T-helper 2 cell treated with Interferon-gamma antibody and Interleukin-4, amounts not matched to agents 5 μg/mL and 100 μg/mL, for 36 hours (primary cell): Measurements from ENCODE around the gene RIMS1.

Source experiments
- DNase-seq: peaks from one replicate; pipeline ENCODE4 v3.0.0; 2021; ENCODE audit warnings: low spot score
- H3K27ac Mint-ChIP-seq: one replicate; pipeline ENCODE4 v1.8.0; 2021; ENCODE audit warnings: mild to moderate bottlenecking, mixed read lengths
- H3K27me3 Mint-ChIP-seq: one replicate; pipeline ENCODE4 v1.8.0; 2021; ENCODE audit warnings: low read depth, mixed read lengths
- H3K36me3 Mint-ChIP-seq: one replicate; pipeline ENCODE4 v1.8.0; 2021; ENCODE audit warnings: low read depth, mixed read lengths
- H3K4me1 Mint-ChIP-seq: one replicate; pipeline ENCODE4 v1.8.0; 2021; ENCODE audit warnings: low read depth, mixed read lengths
- H3K4me3 Mint-ChIP-seq: one replicate; pipeline ENCODE4 v1.8.0; 2022; ENCODE audit warnings: mild to moderate bottlenecking, moderate library complexity, mixed read lengths
- H3K9me3 Mint-ChIP-seq: one replicate; pipeline ENCODE4 v1.8.0; 2021; ENCODE audit warnings: mixed read lengths

RIMS1 gene

GRCh38 chr6:72386324-72386723 is 500.0 kb downstream of the RIMS1 start:
- H3K27ac Mint-ChIP-seq: no peak overlapping the region

GRCh38 chr6:72389698-72390097 is 503.3 kb downstream of the RIMS1 start:
- Mint-ChIP-seq H3K27me3 (peaks cover 10% of the 10 kb centered on the region), H3K4me1 (no peaks in the 10 kb centered on the region), H3K9me3 (no peaks in the 10 kb centered on the region), H3K4me3 (no peak overlapping the region), H3K36me3 (no peaks in the 10 kb centered on the region), H3K27ac (no peak overlapping the region)
- no peak for DNase-seq

More at GRCh38 chr6:72386324-72386723, 500.0 kb downstream of the RIMS1 start:
- Mint-ChIP-seq H3K27me3 (peaks cover 5% of the 10 kb centered on the region), H3K9me3 (no peaks in the 10 kb centered on the region), H3K4me3 (no peak overlapping the region), H3K36me3 (no peaks in the 10 kb centered on the region), H3K4me1 (no peaks in the 10 kb centered on the region)
- DNase-seq: no peak

DNA sequence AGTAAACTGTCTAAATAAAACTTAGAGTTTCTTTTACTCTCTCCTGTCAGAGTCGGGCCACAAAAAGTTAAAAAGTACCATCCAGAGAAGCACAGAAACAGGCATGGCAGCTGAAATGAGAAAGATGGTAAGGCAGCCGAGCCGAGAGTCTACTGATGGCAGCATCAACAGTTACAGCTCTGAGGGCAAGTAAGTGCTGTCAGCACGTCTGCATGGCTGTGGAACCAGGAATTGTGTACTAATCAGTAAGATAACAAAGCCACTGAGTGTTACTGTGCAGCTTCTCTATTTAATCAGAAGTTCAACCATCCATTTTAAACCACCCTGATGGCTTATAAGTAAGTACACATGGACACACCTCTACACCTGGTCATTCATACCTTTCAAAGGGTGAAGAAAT is 504.2 kb downstream of the RIMS1 start:
- no peak for DNase-seq
- Mint-ChIP-seq H3K36me3 (no peaks in the 10 kb centered on the region), H3K27ac (no peak overlapping the region), H3K27me3 (peaks cover 10% of the 10 kb centered on the region), H3K4me1 (no peaks in the 10 kb centered on the region), H3K4me3 (no peak overlapping the region), H3K9me3 (no peaks in the 10 kb centered on the region)

GRCh38 chr6:72401865-72402264 is 515.5 kb downstream of the RIMS1 start:
- Mint-ChIP-seq H3K4me1 (no peaks in the 10 kb centered on the region), H3K9me3 (no peaks in the 10 kb centered on the region), H3K4me3 (no peak overlapping the region), H3K27me3 (peaks cover 6% of the 10 kb centered on the region), H3K36me3 (no peaks in the 10 kb centered on the region), H3K27ac (no peak overlapping the region)
- no peak for DNase-seq

- peaks cover 6% of the 10 kb centered on the region for H3K27me3 Mint-ChIP-seq
- DNase-seq: no peak
- no peaks in the 10 kb centered on the region for H3K9me3 Mint-ChIP-seq
- no peaks in the 10 kb centered on the region for H3K36me3 Mint-ChIP-seq
- H3K4me3 Mint-ChIP-seq: no peak overlapping the region
- H3K4me1 Mint-ChIP-seq: no peaks in the 10 kb centered on the region
- H3K27ac Mint-ChIP-seq: no peak overlapping the region
These were observed 517.1 kb downstream of the RIMS1 start for GRCh38 chr6:72403413-72403812.

DNA sequence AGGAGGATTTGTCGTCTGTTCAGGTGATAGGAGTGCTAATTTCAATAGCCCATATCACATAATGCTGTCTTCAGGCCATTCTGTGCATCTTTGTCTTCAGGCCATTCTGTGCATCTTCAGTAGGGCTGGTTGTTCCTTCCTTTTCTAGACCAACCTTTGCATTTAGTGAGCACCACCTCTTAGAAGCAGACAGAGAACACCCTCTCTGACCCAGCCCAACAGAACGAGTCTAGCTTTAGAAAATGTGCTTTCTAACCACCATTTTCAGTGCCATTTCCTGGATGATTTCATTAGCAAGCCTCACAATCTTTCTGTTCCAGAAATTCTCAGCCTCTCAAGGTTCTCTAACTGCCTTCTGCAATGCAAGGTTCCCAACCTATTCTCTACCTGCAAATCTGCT is 520.2 kb downstream of the RIMS1 start:
- no peaks in the 10 kb centered on the region for H3K36me3 Mint-ChIP-seq
- H3K27me3 Mint-ChIP-seq: peaks cover 8% of the 10 kb centered on the region
- H3K4me3 Mint-ChIP-seq: no peak overlapping the region
- H3K4me1 Mint-ChIP-seq: no peaks in the 10 kb centered on the region
- H3K9me3 Mint-ChIP-seq: no peaks in the 10 kb centered on the region
- DNase-seq: no peak
- H3K27ac Mint-ChIP-seq: no peak overlapping the region

DNA sequence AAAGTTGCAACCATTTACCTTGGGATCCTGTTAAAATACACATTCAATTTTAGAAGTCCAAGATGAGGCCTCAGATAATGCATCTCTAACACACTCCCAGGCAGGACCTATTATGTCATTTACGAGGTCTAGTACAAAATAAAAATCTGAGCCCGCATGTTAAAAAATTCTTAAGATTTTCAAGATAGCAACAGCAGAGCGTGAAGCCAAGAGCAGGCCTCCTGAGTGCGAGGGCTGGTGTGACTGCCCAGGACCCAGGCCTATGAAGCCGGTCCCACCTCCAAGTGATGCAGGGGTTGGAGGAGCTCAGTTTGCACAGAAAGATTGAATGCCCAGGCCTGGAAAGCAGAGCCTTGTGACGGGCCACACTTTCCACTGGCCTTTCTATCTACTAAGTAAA is 524.4 kb downstream of the RIMS1 start:
- Mint-ChIP-seq H3K4me1 (no peaks in the 10 kb centered on the region), H3K27me3 (peaks cover 10% of the 10 kb centered on the region), H3K27ac (no peak overlapping the region), H3K36me3 (no peaks in the 10 kb centered on the region), H3K4me3 (no peak overlapping the region), H3K9me3 (no peaks in the 10 kb centered on the region)
- DNase-seq: no peak

DNA sequence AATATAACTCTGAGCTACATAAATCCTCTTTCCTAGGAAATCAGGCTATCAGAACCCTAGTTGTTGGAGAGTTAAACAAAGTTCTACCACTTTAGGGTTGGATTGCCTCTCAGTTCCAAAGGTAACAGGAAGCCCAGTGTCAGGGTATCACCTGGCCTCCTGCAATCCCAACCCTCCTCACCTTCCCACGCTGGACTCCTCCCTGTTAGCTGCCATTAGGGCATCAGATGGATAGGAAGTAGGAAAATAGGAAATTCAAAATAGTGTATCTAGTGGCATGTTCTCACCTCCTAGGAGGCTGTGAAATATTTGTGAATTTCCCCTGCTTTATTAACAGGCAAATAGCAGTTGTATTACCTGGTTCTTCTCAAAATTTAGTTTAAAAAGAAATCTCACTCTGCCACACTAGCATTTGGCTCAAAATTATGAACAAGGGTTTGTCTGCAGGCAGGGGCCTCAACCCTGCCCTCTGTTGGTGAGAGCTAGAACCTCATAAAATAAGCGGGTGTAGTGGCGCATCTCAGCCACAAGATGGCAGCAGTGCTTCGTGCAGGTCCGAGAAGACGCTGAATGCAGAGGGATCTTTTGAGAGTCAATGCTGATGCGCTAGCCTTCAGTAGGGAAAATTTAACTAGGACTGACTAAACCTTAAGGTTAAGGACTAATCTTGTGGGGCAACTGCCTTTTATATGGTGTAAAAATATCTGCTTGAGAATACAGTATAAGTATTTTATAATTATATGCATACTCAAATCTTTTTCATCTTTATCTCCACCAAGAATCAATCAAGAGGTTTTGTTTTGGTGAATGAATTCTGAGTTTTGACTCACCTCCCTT is 525.7 kb downstream of the RIMS1 start:
- Mint-ChIP-seq H3K4me3 (no peak overlapping the region), H3K36me3 (no peaks in the 10 kb centered on the region), H3K4me1 (no peaks in the 10 kb centered on the region), H3K27ac (no peak overlapping the region), H3K9me3 (no peaks in the 10 kb centered on the region), H3K27me3 (peaks cover 10% of the 10 kb centered on the region)
- DNase-seq: peak; percentile 71

DNA sequence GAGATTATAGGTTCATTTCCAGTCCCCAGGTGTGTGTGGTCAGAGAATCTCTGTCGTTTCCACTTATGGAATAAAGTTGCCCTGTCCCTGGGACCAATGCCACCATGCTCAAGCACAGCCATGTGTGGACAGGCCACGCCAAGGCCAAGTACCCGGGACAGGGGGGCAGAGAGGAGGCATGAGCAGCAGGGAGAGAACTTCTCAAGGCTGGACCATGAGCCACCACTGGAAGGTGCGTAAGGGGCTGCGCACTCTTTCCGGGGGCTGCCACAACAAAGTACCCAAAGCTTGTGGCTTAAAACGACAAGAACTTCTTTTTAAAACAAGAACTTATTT is 526.3 kb downstream of the RIMS1 start:
- no peak overlapping the region for H3K4me3 Mint-ChIP-seq

DNA sequence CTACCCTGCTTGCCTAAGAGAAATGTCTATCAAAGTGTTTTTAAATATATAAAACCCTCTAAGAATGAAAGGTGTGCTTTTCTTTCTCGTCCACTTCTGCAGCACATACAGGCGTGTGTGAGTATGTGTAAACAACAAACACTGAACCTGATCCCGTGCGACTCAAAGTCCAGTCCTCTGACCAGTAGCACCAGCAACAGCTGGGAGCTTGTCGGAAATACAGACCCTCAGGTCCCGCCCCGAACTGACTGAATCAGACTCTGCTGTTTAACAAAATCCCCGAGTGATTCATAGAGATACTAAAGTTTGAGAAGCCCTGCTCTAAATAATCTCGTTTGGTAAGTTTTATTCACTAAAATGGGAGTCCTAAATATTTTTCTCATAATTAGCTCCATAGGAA is 527.5 kb downstream of the RIMS1 start:
- H3K4me1 Mint-ChIP-seq: no peaks in the 10 kb centered on the region

More for the DNA sequence above, 526.3 kb downstream of the RIMS1 start:
- Mint-ChIP-seq H3K27ac (no peak overlapping the region), H3K9me3 (no peaks in the 10 kb centered on the region), H3K36me3 (no peaks in the 10 kb centered on the region), H3K4me1 (no peaks in the 10 kb centered on the region), H3K27me3 (peaks cover 10% of the 10 kb centered on the region)
- DNase-seq: no peak

GRCh38 chr6:72414657-72415056 is 528.3 kb downstream of the RIMS1 start:
- Mint-ChIP-seq H3K4me1 (no peaks in the 10 kb centered on the region), H3K36me3 (no peaks in the 10 kb centered on the region), H3K4me3 (no peak overlapping the region), H3K9me3 (no peaks in the 10 kb centered on the region), H3K27ac (no peak overlapping the region), H3K27me3 (peaks cover 6% of the 10 kb centered on the region)
- no peak for DNase-seq

More for the DNA sequence above, 527.5 kb downstream of the RIMS1 start:
- no peak overlapping the region for H3K27ac Mint-ChIP-seq
- H3K9me3 Mint-ChIP-seq: no peaks in the 10 kb centered on the region
- no peak overlapping the region for H3K4me3 Mint-ChIP-seq
- DNase-seq: no peak
- no peaks in the 10 kb centered on the region for H3K36me3 Mint-ChIP-seq
- peaks cover 10% of the 10 kb centered on the region for H3K27me3 Mint-ChIP-seq

DNA sequence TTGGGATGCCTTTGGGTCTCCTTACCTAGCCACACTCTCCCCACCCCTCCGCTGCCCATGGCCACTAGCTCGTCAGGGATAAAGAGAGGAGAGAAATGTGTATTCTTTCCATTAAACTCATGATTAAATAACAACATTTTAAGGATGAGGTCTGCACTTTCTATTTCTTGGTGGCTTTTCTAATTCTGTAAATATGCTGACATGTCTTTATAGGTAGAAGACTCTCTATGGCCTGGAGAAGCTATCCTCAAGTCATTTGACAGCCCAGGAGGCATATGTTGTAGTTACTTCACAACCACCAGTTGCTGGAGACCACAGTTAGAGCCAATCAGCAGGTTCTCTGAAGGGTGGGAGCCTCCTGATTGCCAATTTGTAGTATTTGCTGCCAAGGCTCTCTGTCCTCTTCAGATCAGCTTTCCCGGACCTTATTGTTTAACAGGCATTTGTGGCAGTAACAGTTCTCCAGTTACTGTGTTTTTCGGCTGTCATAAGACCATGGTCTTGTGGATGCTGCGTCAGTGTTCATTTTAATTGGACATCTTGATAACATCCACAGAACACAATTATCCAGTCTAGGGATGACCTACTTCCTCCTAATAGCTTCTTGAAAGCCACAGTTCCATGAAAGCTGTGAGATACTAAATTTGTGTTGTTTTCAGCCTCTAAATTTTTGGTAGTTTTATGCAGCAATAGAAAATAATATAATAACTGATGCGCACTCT is 530.6 kb downstream of the RIMS1 start:
- DNase-seq: no peak
- Mint-ChIP-seq H3K4me1 (no peaks in the 10 kb centered on the region), H3K27me3 (peaks cover 4% of the 10 kb centered on the region), H3K4me3 (no peak overlapping the region), H3K27ac (no peak overlapping the region), H3K9me3 (no peaks in the 10 kb centered on the region), H3K36me3 (no peaks in the 10 kb centered on the region)

DNA sequence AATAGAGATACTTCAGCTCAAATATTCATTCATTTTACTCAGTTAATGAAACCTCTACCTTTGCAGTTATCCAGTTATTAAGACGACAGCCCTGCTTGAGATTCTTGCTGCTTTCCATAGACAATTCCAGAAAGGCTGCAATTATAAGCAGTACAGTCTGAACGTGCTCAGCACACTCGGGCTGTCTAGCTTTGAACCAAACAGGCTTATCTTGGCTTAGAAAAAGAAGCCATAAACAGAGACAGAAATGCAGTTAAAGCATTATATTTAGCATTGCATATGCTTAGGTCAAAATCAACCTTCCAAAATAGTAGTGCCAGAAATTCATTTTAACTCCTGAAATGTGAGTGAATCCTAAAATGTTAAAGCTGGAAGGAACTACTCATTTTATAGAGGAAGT is 531.4 kb downstream of the RIMS1 start:
- H3K27ac Mint-ChIP-seq: no peak overlapping the region
- H3K9me3 Mint-ChIP-seq: no peaks in the 10 kb centered on the region
- DNase-seq: no peak
- H3K27me3 Mint-ChIP-seq: peaks cover 4% of the 10 kb centered on the region
- H3K36me3 Mint-ChIP-seq: no peaks in the 10 kb centered on the region
- no peaks in the 10 kb centered on the region for H3K4me1 Mint-ChIP-seq
- no peak overlapping the region for H3K4me3 Mint-ChIP-seq

GRCh38 chr6:72418495-72418894 is 532.1 kb downstream of the RIMS1 start:
- Mint-ChIP-seq H3K27ac (no peak overlapping the region), H3K36me3 (no peaks in the 10 kb centered on the region), H3K4me1 (no peaks in the 10 kb centered on the region), H3K4me3 (no peak overlapping the region), H3K9me3 (no peaks in the 10 kb centered on the region), H3K27me3 (peaks cover 7% of the 10 kb centered on the region)
- no peak for DNase-seq
